ENCODE data around the gene ELK1.

DNA sequence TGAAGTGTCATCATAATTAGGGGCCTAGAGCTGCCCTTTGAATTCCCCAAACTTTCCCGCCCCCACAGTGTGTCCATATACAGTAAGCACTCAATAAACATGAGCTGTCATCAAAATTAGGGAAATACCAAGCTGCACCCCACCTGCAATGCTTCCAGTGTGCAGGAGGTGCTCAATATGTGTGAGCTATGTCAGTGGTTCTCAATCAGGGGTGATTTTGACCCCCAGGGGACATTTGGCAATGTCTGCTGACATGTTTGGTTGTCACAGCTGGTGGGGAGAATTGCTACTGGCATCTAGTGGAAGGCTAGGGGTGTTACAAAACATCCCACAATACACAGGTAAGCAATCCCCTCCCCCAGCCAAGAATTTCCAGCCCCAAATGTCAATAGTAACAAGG, 21.4 kb downstream of the ELK1 start:
- TF ChIP-seq POLR2AphosphoS5 (IDR thresholded peaks at IDR 0.05; ENCODE audit: low read depth, low read length) (no peak), TAF1 (IDR thresholded peaks at IDR 0.05; ENCODE audit: borderline replicate concordance, insufficient read depth, low read length) (no peak), SIN3A (IDR thresholded peaks at IDR 0.05; ENCODE audit: borderline replicate concordance, insufficient read depth, low read length) (no peak)
- TF ChIP-seq, protein P1, sequence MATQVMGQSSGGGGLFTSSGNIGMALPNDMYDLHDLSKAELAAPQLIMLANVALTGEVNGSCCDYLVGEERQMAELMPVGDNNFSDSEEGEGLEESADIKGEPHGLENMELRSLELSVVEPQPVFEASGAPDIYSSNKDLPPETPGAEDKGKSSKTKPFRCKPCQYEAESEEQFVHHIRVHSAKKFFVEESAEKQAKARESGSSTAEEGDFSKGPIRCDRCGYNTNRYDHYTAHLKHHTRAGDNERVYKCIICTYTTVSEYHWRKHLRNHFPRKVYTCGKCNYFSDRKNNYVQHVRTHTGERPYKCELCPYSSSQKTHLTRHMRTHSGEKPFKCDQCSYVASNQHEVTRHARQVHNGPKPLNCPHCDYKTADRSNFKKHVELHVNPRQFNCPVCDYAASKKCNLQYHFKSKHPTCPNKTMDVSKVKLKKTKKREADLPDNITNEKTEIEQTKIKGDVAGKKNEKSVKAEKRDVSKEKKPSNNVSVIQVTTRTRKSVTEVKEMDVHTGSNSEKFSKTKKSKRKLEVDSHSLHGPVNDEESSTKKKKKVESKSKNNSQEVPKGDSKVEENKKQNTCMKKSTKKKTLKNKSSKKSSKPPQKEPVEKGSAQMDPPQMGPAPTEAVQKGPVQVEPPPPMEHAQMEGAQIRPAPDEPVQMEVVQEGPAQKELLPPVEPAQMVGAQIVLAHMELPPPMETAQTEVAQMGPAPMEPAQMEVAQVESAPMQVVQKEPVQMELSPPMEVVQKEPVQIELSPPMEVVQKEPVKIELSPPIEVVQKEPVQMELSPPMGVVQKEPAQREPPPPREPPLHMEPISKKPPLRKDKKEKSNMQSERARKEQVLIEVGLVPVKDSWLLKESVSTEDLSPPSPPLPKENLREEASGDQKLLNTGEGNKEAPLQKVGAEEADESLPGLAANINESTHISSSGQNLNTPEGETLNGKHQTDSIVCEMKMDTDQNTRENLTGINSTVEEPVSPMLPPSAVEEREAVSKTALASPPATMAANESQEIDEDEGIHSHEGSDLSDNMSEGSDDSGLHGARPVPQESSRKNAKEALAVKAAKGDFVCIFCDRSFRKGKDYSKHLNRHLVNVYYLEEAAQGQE (IDR thresholded peaks at IDR 0.05; ENCODE audit: insufficient read depth in 1 of 2, low read depth in 2 of 2, low read length in 2 of 2), result no peak
